ENCODE data around the gene CLEC4C. TPM values are rescaled to one million over a fixed set of nuclear protein-coding genes. Genes with fewer than 3 reads are reported as not detected.
A peak's percentile ranks its signal among the peaks of the same experiment; 100 is the strongest.

The CLEC4C gene
- polyA plus RNA-seq, 4 donors = 0.09 TPM; not detected in 3

DNA sequence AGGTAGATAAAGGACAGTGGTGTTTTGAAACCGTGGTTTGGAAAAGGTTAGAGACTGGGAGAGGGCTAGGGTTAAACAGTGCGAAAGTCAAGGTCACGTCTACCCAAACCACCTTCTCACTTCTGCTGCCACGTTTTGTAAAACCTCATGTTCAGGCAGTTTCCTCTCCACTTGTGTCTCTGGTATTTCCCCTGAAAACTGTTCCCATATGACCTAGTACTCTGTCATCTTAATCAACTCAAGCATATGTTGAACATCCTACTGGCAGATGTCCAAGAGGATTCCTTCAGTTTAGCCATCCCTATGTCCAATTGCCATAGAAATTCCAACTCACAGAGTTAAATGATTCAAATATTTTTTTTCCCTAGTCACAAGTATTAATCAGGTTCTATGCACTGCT lies 17.4 kb downstream of the CLEC4C start:
- DNase-seq (ENCODE audit: low read depth in 4 of 4, low spot score in 3 of 4) = no peak

DNA sequence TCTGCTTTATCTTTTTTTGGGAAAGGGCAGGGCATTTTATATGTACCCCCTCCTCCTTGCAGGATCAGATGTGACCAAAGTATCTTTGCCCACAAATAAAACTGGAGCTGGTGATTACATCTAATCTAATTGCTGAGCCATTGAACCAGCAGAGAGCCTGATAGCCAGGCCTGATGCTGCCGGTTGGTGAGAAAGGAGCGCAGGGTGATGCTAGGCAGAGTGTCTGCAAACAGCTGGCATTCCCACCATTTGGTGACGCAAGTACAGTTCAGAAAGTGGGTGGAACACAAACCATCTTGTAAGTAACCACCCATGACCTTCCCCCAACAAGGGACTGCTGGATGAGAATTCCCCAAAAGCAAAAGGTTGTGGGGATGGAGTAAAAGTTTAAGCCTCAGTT lies 23.2 kb downstream of the CLEC4C start:
- no peak for DNase-seq (ENCODE audit: low read depth in 4 of 4, low spot score in 3 of 4)

DNA sequence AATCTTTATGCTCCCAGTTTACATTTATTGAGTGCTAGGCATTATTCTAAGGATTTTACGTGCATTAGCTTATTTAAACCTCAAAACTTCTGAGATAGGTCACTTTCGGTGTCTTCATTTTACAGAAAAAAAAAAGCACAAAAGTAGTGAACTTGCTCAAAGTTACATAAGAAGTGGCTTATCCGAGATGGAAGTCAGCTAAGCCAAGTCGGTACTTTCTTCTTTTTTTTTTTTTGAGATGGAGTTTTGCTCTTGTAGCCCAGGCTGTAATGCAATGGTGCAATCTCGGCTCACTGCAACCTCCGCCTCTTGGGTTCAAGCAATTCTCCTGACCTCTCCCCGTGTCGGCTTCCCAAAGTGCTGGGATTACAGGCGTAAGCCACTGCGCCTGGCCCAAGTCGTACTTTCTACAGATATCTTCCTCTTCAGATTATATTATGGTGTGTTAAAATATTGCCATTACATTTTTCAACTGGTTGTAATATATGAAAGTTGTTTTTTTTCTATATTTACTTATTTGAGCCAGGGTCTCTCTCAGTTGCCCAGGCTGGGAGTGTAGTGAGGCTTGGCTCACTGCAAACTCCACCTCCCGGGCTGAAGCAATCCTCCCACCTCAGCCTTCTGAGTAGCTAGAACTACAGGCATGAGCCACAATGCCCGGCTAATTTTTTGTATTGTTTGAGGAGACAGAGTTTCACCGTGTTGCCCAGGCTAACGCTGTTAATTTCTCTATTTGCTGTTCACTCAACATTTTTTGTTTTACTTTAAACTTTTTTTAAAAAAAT lies 27.0 kb downstream of the CLEC4C start:
- DNase-seq (ENCODE audit: low read depth in 4 of 4, low spot score in 3 of 4) = no peak

DNA sequence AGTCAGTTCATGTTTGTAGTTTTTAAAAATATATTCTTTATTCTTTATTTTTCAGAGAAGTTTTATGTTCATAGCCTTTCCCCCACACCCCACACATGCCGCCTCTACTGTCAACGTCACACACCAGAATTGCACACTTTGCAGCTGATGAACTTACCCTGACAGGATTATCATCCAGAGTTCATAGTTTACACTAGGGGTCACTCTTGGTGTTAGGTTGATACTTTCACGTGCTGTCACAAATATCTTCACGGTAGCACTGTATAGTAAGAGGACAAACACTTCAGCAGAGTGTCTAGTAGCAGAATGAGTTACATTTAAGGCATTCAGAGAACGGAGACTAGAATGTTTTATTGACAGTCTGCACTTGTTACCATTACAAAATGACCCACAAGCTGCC lies 30.8 kb downstream of the CLEC4C start:
- DNase-seq (ENCODE audit: low read depth in 4 of 4, low spot score in 3 of 4) = no peak

DNA sequence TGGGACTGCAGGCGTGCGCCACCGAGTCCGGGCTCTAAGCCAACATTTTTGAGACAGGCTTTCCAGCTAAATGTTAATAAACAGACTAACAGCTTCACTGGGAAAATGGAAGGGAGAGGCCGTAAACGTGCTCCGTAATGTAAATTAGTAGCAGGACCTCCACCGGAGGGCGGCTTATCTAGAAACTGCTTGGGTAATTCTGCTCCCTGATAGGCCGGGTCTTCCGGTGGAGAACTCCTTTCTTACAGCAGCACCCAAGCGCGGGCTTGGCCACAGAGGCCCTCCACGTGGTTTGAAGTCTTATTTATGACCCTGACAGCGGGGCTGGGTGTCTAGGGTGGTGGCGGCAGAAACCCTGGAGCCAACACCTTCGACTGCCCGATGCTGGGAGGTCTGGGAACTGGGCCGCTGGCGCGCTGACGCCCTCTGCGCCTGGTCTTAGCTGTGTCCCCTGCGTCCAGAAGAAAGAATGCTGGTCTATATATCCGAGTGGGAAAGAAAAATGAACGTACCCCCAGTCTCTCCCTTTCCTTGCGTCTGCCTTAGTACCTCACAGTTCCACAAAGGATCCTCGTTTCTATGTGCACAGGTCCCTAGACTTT lies 34.2 kb downstream of the CLEC4C start:
- no peak for DNase-seq (ENCODE audit: low read depth in 4 of 4, low spot score in 3 of 4)

DNA sequence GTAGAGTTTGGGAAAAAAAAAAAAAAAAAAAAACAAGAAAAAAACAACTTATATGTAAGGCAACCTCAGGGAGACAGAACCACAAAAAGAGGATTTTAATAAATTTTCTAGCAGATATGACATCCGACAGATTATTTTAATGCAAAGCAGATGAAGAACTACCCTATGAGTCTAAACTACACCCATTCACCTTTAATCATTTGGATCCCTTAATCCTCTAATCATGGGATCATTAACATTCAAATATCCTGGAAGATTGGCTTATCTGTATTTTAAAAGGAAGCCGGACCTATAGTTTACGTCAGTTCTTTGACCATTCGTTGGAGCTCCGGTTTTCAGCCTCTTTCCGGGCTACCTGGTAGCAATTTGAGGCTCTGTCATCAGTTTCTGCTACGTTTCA lies 36.0 kb downstream of the CLEC4C start, which contains the start of gene DPPA3:
Gene DPPA3 (plus strand): TSS at position 301 of the 400 bp plus-strand sequence. CDS start 138 bp downstream, outside the sequence.
- DNase-seq (ENCODE audit: low read depth in 4 of 4, low spot score in 3 of 4) = no peak

DNA sequence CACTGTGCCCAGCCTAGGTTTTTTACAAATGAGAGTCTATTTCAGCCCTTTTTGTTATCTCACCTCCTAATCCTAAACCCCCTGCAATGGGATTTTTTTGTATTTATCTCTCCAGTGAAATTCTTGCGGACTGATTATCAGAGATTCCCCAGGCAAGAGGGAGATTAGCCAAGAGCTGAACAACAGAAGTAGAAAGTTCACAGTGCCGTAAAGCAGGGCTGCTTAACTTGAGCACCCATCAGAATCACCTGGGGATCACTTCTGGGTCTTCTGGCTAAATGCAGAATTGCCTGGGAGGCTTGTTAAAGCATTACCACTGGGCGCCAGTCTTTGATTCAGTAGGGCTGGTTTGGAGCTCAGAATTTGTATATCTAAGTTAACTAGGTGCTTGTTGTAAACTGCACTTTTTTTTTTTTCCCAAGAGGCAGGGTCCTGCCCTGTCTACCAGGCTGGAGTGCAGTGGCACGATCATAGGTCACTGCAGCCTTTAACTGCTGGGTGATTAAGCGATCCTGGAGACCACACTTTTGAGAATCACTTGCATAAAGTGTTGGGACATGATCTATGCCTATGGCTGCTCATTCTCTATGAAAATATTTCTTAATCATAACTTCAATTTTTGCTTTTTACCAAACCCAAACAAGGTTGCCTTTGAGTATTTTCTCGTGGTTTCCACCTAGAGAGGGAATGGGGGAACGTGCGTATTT lies 37.1 kb downstream of the CLEC4C start:
- DNase-seq (ENCODE audit: low read depth in 4 of 4, low spot score in 3 of 4) = no peak

DNA sequence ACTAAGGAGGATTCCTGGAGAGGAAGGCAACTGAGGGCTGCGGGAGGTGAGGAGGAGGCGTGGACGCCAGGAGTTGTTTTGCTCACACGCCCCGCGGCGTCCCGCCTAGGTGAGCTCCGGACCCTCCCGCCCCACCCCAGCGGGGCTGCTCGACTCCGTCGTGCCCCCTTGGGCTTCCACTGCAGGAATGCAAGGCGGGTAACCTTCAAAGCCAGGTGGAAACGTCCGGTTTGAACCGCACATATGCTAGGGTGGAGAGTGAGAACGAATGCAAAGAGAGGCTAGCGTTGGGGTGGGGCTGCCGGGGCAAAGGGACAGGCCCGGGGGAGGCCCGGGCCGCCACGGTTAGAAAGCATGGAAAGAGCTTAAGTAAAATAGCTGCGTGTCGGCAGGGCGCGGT lies 41.3 kb downstream of the CLEC4C start:
- DNase-seq (ENCODE audit: low read depth in 4 of 4, low spot score in 3 of 4) = no peak

DNA sequence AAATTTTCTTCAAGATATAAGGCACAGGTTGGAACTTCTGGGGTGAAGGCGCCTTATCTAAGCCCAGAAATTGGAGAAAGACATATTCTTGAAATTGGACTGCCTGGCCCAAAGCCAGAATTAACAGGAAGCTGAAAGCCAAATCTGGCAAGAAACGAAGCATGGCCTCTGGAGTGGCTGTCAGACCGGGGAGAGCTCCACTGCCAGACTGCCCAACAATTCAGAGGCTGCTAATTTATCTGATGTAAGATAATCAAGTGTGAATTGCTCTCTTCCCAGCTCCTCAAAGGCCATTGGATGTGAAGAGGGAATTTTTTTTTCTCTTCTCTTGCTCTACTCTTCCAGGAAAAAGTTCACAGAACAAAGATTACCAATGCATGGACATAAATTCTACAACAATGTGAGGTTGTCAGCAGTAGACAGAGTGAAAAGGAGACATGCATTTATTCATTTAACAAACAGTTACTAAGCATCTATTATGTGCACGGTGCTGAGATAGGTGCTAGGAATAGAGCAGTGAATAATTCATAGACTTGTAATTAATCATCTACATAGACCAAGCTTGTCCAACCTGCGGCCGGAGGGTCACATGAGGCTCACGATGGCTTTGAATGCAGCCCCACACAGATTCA lies 51.5 kb downstream of the CLEC4C start, which contains the start of gene GDF3:
Gene GDF3 (minus strand): TSS at position 210 of the 632 bp plus-strand sequence. CDS start 47 bp downstream, at position 163.
- peak in 1 of 4 donors; percentile 10 for DNase-seq (ENCODE audit: low read depth in 4 of 4, low spot score in 3 of 4)

DNA sequence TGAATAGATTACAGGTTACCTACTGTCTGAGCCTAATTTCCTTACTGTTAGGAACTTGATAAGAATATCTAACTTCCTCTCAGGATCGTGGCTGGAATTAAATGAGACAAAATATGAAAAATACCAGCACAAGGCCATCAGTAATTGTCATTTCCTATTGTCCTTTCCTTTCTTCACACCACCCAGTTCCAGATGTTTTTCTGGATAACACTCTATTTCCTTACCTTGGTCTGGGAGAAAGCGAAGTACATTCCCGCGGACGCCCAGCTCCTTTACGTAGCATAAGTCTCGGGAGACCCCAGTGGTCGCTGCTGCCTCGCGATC lies 52.0 kb downstream of the CLEC4C start:
- peak in 1 of 4 donors; percentile 0 for DNase-seq (ENCODE audit: low read depth in 4 of 4, low spot score in 3 of 4)

DNA sequence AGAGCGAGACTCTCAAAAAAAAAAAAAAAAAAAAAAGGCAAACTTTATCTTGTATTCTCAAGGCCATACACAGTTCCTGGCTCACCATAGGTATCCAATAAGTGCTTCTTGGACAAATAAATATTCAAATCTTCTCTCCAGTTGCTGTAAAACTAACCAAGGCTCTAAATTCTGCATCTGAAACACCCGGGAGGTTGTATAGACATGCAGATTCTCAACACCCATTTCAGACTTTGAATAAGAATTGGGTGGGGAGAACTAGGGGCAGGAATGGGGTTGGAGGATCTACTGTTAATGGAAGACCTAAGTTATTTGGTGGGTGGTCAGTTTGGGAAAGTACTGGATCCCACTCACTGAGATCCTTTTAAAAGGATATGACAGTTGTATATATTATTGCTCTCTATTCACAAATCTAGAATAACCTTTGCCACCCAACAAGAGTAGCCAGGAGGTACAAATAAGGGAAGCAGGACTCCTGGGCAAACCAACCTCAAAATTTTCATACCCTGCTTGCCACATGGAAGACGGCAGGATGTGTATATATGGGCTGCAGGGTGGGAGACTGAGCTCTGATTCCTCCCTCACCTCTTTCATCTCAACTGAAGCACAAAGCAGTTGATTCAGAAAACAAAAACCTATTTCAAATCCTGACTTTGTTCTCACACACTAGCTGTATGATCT lies 52.5 kb downstream of the CLEC4C start:
- no peak for DNase-seq (ENCODE audit: low read depth in 4 of 4, low spot score in 3 of 4)

DNA sequence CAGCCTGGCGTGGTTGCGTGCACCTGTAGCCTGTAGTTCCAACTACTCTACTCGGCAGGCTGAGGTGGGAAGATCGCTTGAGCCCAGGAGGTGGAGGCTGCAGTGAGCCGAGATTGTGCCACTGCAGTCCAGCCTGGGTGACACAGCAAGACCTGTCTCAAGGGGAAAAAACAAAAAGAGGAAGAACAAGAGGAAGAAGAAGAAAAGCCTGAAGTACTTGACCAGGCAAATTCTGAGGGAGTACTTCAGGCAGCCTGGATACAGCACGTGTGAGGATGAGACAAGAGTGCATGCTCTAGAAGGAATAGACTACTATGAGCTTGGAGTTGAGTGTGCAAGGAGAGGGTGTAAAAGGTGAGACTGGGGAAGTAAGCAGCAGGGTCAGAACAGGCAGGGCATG lies 53.4 kb downstream of the CLEC4C start:
- DNase-seq (ENCODE audit: low read depth in 4 of 4, low spot score in 3 of 4) = no peak

DNA sequence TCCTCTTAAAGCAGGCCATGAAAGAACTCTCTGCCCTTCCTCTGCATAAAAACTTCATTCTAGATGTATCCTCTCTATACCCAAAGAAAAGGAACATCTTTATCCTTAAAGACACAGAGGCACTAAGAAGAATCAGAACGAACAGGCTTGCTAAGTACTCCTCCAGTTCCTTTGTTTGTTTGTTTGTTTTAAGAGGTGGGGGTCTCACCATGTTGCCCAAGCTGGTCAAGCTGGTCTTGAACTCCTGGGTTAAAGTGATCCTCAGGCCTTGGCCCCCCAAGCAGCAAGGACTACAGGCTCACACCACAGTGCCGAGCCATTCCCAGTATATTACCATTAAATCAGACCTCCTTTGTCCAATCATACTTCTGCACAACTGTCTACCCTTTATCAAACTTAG lies 65.6 kb downstream of the CLEC4C start:
- DNase-seq (ENCODE audit: low read depth in 4 of 4, low spot score in 3 of 4) = no peak

Other genes with a start within 250 kb of the CLEC4C start
- gene CD163, start 243.6 kb downstream of the CLEC4C start, polyA plus RNA-seq (ENCODE audit: insufficient read length in 4 of 4) = 10 to 100 TPM in 1 of 4 donors, 1 to 10 TPM in 3; 7.7 to 11.4 (median 8.8) TPM
- gene APOBEC1, start 81.5 kb downstream of the CLEC4C start, polyA plus RNA-seq (ENCODE audit: insufficient read length in 4 of 4) = not detected
- under 1 TPM; 0.50 to 0.96 (median 0.79) TPM for gene GDF3, start 51.6 kb downstream of the CLEC4C start, polyA plus RNA-seq (ENCODE audit: insufficient read length in 4 of 4)
- gene DPPA3, start 35.9 kb downstream of the CLEC4C start, polyA plus RNA-seq (ENCODE audit: insufficient read length in 4 of 4) = under 1 TPM in 1 of 4 donors, not detected in 3; 0.05 TPM
- not detected for gene NANOGNB, start 17.8 kb upstream of the CLEC4C start, polyA plus RNA-seq (ENCODE audit: insufficient read length in 4 of 4)
- under 1 TPM in 3 of 4 donors, not detected in 1; 0.08 to 0.63 (median 0.09) TPM for gene NANOG, start 42.0 kb upstream of the CLEC4C start, polyA plus RNA-seq (ENCODE audit: insufficient read length in 4 of 4)
- under 1 TPM; 0.32 to 0.90 (median 0.55) TPM for gene SLC2A14, start 125.5 kb upstream of the CLEC4C start, polyA plus RNA-seq (ENCODE audit: insufficient read length in 4 of 4)
- 10 to 100 TPM; 15.1 to 19.6 (median 17.0) TPM for gene SLC2A3, start 188.8 kb upstream of the CLEC4C start, polyA plus RNA-seq (ENCODE audit: insufficient read length in 4 of 4)

All from right renal pelvis (tissue), 4 donors.